ENCODE data around the gene HTR4. TPM values are rescaled to one million over a fixed set of nuclear protein-coding genes. Genes with fewer than 3 reads are reported as not detected.

HTR4 gene
- polyA plus RNA-seq, 2 of the 4 experiments (the other 2 are of a cell fraction), result not detected

DNA sequence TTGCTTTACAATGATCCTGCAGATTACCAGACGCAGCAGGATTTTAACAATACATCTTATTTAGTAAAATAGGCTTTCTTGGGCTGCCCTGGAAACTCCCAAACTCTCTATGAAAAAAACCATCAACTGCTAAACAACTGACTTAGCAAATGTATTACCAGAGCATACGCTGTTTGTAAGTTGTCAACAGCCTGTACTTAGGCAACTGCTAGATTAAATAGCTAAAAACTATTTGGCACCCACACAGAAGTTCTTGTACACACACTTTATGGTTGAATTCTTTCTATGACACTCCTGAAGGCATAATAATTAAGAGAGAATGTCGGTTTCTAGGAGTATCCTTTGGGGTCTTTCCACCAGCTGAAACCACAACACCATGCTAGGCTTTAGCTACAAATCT, 146.7 kb downstream of the HTR4 start:
- no peak for DNase-seq (ENCODE audit: low read depth in 1 of 2, low spot score in 1 of 2)
- WGBS (ENCODE audit: missing lambda C conversion rate), result 40% methylated on average over 3 of the region's 3 CpGs
- H3K9me3 ChIP-seq, result no peaks in the 10 kb centered on the region
- no peak for ATAC-seq
- H3K4me3 ChIP-seq, result no peak overlapping the region
- ChIA-PET CTCF (interaction anchor here (1.5 kb wide), 1 partner anchor 25 kb away, joined by 6 read pairs; no protein-coding TSS in a partner anchor), POLR2A (no interaction called here)
- H3K4me1 ChIP-seq, result no peaks in the 10 kb centered on the region
- H3K4me2 ChIP-seq, result no peak overlapping the region
- no peak for FAIRE-seq
- H3K27ac ChIP-seq, result no peak overlapping the region
- TF ChIP-seq RFX5 (IDR thresholded peaks at IDR 0.05), result no peak
- TF ChIP-seq GATA3 (IDR thresholded peaks at IDR 0.05; ENCODE audit: borderline replicate concordance), result no peak
- TF ChIP-seq CEBPB (IDR thresholded peaks at IDR 0.05), result no peak
- no peak for TF ChIP-seq RNF2 (IDR thresholded peaks at IDR 0.05; ENCODE audit: borderline replicate concordance, low read depth)
- no peak for TF ChIP-seq HOXB13 (CRISPR knock-in tag; IDR thresholded peaks at IDR 0.05; ENCODE audit: low read depth)
- no peak for TF ChIP-seq BHLHE40 (IDR thresholded peaks at IDR 0.05; ENCODE audit: low read depth, low read length)
- TF ChIP-seq, protein P1, sequence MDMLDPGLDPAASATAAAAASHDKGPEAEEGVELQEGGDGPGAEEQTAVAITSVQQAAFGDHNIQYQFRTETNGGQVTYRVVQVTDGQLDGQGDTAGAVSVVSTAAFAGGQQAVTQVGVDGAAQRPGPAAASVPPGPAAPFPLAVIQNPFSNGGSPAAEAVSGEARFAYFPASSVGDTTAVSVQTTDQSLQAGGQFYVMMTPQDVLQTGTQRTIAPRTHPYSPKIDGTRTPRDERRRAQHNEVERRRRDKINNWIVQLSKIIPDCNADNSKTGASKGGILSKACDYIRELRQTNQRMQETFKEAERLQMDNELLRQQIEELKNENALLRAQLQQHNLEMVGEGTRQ (IDR thresholded peaks at IDR 0.05), result no peak
- TF ChIP-seq, protein P2, sequence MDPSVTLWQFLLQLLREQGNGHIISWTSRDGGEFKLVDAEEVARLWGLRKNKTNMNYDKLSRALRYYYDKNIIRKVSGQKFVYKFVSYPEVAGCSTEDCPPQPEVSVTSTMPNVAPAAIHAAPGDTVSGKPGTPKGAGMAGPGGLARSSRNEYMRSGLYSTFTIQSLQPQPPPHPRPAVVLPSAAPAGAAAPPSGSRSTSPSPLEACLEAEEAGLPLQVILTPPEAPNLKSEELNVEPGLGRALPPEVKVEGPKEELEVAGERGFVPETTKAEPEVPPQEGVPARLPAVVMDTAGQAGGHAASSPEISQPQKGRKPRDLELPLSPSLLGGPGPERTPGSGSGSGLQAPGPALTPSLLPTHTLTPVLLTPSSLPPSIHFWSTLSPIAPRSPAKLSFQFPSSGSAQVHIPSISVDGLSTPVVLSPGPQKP (IDR thresholded peaks at IDR 0.05; ENCODE audit: low read depth, low read length), result no peak
- no peak for TF ChIP-seq HEYL (CRISPR knock-in tag; IDR thresholded peaks at IDR 0.05)
- TF ChIP-seq, protein P3, sequence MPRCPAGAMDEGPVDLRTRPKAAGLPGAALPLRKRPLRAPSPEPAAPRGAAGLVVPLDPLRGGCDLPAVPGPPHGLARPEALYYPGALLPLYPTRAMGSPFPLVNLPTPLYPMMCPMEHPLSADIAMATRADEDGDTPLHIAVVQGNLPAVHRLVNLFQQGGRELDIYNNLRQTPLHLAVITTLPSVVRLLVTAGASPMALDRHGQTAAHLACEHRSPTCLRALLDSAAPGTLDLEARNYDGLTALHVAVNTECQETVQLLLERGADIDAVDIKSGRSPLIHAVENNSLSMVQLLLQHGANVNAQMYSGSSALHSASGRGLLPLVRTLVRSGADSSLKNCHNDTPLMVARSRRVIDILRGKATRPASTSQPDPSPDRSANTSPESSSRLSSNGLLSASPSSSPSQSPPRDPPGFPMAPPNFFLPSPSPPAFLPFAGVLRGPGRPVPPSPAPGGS (IDR thresholded peaks at IDR 0.05), result no peak
- no peak for TF ChIP-seq ZSCAN20 (CRISPR knock-in tag; IDR thresholded peaks at IDR 0.05)
- TF ChIP-seq MAFK (IDR thresholded peaks at IDR 0.05; ENCODE audit: partially characterized antibody), result no peak
- no peak for TF ChIP-seq JUN (IDR thresholded peaks at IDR 0.05)
- TF ChIP-seq, protein P4, sequence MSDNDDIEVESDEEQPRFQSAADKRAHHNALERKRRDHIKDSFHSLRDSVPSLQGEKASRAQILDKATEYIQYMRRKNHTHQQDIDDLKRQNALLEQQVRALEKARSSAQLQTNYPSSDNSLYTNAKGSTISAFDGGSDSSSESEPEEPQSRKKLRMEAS (IDR thresholded peaks at IDR 0.05), result no peak
- TF ChIP-seq, protein P5, sequence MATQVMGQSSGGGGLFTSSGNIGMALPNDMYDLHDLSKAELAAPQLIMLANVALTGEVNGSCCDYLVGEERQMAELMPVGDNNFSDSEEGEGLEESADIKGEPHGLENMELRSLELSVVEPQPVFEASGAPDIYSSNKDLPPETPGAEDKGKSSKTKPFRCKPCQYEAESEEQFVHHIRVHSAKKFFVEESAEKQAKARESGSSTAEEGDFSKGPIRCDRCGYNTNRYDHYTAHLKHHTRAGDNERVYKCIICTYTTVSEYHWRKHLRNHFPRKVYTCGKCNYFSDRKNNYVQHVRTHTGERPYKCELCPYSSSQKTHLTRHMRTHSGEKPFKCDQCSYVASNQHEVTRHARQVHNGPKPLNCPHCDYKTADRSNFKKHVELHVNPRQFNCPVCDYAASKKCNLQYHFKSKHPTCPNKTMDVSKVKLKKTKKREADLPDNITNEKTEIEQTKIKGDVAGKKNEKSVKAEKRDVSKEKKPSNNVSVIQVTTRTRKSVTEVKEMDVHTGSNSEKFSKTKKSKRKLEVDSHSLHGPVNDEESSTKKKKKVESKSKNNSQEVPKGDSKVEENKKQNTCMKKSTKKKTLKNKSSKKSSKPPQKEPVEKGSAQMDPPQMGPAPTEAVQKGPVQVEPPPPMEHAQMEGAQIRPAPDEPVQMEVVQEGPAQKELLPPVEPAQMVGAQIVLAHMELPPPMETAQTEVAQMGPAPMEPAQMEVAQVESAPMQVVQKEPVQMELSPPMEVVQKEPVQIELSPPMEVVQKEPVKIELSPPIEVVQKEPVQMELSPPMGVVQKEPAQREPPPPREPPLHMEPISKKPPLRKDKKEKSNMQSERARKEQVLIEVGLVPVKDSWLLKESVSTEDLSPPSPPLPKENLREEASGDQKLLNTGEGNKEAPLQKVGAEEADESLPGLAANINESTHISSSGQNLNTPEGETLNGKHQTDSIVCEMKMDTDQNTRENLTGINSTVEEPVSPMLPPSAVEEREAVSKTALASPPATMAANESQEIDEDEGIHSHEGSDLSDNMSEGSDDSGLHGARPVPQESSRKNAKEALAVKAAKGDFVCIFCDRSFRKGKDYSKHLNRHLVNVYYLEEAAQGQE (IDR thresholded peaks at IDR 0.05), result no peak
- TF ChIP-seq, protein P6, sequence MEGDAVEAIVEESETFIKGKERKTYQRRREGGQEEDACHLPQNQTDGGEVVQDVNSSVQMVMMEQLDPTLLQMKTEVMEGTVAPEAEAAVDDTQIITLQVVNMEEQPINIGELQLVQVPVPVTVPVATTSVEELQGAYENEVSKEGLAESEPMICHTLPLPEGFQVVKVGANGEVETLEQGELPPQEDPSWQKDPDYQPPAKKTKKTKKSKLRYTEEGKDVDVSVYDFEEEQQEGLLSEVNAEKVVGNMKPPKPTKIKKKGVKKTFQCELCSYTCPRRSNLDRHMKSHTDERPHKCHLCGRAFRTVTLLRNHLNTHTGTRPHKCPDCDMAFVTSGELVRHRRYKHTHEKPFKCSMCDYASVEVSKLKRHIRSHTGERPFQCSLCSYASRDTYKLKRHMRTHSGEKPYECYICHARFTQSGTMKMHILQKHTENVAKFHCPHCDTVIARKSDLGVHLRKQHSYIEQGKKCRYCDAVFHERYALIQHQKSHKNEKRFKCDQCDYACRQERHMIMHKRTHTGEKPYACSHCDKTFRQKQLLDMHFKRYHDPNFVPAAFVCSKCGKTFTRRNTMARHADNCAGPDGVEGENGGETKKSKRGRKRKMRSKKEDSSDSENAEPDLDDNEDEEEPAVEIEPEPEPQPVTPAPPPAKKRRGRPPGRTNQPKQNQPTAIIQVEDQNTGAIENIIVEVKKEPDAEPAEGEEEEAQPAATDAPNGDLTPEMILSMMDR (IDR thresholded peaks at IDR 0.05), result no peak
- TF ChIP-seq RCOR1 (IDR thresholded peaks at IDR 0.05; ENCODE audit: low read depth, low read length), result no peak
- no peak for TF ChIP-seq TFCP2L1 (CRISPR knock-in tag; IDR thresholded peaks at IDR 0.05)

DNA sequence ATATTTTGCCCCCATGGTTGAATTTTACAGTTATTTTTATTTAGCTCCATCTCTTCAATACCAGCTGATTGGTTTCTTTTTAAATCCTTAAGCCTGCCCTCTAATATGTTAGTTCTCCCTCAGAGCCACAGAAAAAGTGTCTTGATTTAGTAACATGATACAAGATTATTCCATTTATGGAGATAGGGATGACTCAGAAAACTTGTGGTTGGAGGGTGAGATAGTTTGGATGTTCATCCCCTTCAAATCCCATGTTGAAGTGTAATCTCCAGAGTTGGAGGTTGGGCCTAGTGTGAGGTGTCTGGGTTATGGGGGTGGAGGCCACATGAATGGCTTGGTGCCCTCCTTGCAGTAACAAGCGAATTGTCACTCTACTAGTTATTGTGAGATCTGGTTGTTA, 154.9 kb downstream of the HTR4 start:
- Histone ChIP-seq H3K4me2 (no peak overlapping the region), H3K9me3 (no peaks in the 10 kb centered on the region), H3K27ac (no peak overlapping the region), H3K4me3 (no peak overlapping the region), H3K4me1 (no peaks in the 10 kb centered on the region)
- ATAC-seq (no peak), DNase-seq (ENCODE audit: low read depth in 1 of 2, low spot score in 1 of 2) (no peak), FAIRE-seq (no peak)
- POLR2A ChIA-PET, result no interaction called here
- WGBS (ENCODE audit: missing lambda C conversion rate), result 0% methylated on average over 1 of the region's 1 CpG
- CTCF ChIA-PET, result interaction anchor here (1.4 kb wide), 1 partner anchor 17 kb away, joined by 5 read pairs; no protein-coding TSS in a partner anchor
- TF ChIP-seq CBX2 (IDR thresholded peaks at IDR 0.05; ENCODE audit: borderline replicate concordance, low read depth), result no peak
- TF ChIP-seq PHF8 (IDR thresholded peaks at IDR 0.05; ENCODE audit: borderline replicate concordance, low read depth), result no peak
- no peak for TF ChIP-seq TFCP2L1 (CRISPR knock-in tag; IDR thresholded peaks at IDR 0.05)
- TF ChIP-seq RNF2 (IDR thresholded peaks at IDR 0.05; ENCODE audit: borderline replicate concordance, low read depth), result no peak
- TF ChIP-seq EHMT2 (IDR thresholded peaks at IDR 0.05; ENCODE audit: low read depth), result no peak
- TF ChIP-seq, protein P3 (IDR thresholded peaks at IDR 0.05), result no peak
- TF ChIP-seq, protein P7, sequence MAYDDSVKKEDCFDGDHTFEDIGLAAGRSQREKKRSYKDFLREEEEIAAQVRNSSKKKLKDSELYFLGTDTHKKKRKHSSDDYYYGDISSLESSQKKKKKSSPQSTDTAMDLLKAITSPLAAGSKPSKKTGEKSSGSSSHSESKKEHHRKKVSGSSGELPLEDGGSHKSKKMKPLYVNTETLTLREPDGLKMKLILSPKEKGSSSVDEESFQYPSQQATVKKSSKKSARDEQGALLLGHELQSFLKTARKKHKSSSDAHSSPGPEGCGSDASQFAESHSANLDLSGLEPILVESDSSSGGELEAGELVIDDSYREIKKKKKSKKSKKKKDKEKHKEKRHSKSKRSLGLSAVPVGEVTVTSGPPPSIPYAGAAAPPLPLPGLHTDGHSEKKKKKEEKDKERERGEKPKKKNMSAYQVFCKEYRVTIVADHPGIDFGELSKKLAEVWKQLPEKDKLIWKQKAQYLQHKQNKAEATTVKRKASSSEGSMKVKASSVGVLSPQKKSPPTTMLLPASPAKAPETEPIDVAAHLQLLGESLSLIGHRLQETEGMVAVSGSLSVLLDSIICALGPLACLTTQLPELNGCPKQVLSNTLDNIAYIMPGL (CRISPR knock-in tag; IDR thresholded peaks at IDR 0.05; ENCODE audit: borderline replicate concordance), result no peak
- TF ChIP-seq, protein P2 (IDR thresholded peaks at IDR 0.05; ENCODE audit: low read depth, low read length), result no peak
